Stimulated activated CD8-positive, alpha-beta memory T cell treated with anti-CD3 and anti-CD28 coated beads, Interleukin-15, amount 100 ng/mL, for 4 hours (primary cell): Measurements from ENCODE around the gene TIGAR.

ENCODE experiments used
- DNase-seq, 2 donors: peaks; one replicate each; pipeline ENCODE4 v3.0.0-alpha.2; 2020; ENCODE audit warnings: low read depth in 2 of 2

Gene TIGAR

DNA sequence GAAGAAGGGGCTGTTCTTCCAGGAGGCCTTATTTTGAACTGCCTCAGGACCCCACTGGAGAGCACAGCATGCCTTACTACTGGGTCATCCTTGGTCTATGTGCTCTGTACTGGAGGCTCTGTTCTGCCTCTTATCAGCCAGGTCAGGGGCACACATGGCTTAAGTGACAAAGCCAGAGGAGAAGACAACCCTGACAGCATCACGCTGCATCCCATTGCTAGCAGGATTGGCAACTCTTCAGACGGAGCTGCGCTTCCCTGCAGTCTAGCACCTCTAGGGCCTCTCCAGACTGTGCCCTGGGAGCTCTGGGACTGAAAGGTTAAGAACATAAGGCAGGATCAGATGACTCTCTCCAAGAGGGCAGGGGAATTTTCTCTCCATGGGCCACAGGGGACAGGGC, 17.3 kb upstream of the TIGAR start:
- DNase-seq = no peak

DNA sequence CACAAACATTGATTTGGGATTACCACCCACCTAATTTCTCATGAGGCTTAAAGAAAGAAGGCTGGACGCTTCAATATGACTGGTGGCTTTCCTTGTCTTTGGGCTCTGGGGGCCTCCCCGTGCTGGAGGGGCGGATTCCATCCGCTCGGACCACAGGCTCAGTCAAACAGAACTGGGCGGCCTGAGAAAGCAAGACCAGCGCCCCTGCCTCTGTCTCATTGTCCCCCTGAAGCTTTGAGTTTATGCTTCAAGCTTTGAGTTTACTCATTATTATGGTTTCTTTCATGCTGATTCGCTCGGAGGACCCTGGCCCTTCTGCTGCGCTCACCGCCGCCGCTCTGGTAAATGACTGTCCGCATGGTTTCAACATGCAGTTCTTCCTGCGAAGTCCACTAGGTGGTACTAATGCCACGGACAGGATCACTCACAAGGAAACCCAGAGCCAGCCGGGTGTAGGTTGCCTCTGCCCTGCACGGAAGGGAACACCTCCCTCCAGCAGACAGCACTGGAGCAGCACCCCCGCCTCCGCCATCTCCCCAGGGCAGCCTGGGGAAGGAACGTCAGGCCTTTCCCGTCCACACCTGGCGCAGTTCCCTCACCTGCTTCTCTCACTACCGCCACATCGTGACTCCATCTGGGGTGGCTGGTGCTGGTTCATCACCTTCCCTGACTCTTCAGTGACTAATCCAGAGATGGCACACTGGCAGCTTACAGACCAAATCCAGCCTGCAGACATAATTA, 13.2 kb upstream of the TIGAR start:
- no peak for DNase-seq

DNA sequence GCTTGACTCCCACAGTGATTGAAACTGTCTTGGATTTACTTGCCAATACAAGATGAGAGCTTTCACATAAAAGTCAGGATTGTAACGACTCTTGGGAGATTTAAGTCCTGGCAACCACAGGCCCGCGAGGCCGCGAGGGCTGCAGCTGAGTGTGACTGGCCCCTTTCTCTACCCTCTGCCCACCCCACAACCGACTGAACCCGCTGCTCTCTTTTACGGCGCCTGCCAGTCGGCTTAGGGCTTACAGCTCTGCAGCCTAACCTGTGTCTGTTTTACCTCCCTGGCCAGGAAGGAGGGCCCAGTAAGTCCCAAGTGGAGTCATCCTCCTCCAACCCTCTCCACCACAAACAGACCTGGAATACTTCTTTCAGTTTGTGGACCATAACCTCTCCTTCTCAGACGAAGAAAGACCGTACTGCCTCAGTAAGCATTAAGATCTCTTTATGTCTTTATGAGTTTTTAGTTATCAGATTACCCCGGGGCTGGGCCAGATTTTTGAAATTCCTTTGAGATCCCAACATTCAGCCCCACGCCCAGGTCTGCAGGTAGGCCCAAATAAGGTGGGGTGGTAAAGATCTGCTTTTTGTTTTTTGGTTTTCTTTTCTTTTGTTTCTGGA, 12.6 kb upstream of the TIGAR start:
- DNase-seq = no peak

DNA sequence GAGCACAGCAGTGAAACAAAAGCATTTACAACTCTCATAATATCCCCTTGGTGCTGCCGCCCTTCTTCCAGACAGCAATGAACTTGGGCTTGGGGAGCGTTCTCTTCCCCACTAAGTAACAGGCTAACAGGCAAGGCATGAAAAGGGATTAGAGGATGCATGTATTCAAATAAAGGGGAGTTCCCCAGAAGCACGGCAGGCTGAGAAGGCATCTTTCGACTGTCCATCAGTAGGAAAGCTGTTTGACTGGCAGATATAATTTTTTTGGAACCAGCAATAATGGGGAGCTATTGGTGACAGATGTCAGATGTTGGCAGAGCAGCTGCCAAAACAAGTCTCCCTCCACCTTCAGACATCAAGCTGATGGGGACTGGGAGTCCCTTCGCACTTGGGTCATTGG, 9.2 kb upstream of the TIGAR start:
- no peak for DNase-seq

DNA sequence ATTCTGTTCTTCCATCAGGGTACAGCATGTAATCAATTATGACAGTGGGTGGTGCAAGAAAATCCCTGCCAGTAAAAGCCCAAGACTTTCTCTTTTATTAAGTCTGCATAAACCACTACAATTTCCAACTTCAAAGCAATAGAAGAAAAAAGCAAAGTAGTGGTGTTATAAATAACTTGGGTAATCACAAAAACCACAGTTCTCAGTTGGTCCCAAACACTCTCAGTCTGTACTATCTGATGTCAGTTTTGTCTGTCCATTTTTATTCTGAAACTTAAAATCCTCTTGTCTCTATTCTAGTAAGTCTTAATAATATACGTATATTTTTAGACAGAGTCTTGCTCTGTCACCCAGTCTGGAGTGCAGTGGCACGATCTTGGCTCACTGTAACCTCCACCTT, 8.8 kb upstream of the TIGAR start:
- no peak for DNase-seq

DNA sequence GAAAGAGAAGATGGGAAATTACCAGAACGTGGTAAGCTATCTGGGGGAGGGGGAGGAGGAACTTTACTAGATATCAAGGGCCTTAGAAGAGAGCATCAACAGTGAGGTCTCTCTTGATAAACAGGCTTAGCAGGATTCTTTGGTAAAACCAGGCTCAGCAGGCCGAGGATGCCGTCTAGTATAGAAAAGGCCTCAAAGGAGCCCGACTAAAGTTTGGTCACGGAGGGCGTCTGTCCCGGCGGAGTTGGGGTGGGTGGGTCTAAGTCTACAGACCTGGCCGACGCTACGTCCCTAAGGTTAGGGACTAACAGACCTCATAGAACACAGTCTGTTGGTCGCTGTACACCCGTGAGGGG, 538 bp upstream of the TIGAR start:
- DNase-seq = no peak

DNA sequence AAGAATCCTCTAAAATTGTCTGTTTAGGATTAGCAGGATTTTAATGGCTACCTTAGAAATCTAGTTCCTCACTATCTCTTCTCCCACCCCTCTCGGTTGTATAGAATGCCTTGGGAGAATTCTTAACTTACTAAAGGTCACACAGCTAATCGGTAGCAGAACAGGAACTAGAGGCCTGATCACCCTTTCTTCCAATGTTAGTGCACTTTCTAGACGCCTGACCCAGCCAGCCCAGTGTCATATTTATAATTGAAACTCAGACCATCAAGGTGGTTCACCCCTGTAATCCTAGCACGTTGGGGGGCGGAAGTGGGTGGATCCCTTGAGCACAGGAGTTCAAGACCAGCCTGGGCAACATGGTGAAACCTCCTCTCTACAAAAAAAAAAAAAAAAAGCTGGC, 1.7 kb downstream of the TIGAR start:
- no peak for DNase-seq

DNA sequence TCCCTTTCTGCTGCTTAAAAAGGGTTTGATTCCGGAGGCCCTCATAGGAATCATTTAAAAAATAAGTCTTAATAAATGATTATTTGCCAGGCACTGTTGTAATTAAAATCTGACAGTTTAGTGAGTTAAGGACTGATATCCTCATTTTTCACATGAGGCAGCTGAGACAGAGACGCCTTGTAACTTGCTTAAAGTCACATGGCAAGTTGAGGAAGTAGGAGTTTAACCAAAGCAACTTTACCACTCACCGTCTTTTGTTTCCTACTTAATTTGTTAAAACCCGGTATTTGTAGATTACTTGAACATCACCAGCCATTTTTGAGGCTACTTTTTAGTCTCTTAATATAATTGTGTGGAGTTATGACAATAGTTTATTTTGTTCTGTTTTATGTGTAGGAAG, 2.4 kb downstream of the TIGAR start:
- DNase-seq = no peak

DNA sequence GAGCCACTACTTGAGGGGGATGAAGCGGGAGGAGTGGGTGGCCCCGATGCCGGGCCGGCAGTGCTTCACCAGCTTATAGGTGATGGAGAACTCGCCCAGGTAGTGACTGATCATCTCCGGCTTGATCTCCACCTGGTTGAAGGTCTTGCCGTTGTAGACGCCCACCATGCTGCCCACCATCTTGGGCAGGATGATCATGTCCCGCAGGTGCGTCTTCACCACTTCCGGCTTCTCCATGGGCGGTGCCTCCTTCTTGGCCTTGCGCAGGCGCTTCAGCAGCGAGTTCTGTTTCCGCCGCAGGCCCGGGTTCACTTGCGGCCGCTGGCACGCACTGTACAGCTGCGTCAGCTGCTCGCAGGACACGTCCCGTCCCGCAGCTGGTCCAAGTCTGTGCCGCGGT, 3.4 kb downstream of the TIGAR start:
- no peak for DNase-seq

DNA sequence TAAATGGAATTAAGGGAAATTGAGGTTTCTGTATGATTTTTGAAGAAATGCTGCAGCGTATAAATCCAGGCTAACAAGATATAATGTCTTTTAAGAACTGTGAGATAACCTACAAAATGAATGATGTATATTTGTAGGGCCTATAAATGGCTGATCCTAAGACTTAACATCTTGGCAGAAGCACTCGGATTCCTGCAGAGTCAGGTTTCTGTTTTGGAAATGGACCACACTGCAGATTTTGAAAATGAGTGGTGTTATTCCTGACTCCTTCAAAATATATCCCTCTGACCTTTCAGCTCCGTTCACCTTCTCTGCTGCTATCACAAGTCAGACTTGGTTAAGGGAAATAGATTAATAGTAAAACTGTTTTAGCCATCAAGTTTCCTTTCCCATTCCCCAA, 5.0 kb downstream of the TIGAR start:
- DNase-seq = no peak

DNA sequence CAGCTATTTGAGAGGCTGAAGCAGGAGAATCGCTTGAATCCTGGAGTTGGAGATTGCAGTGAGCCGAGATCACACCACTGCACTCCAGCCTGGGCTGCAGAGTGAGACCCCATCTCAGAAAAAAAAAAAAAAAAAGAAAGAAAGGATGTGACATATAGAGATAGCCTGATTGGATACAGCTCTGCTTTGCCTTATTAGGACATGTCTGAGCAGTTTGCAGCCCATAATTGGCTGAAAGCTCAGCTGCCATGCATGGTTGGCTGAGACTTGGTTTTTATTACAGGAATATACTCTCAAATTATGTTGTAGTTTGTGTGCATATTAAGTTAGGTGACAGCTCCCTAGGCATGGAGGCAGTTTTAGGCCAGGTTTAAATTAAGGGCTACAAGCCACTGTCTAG, 6.3 kb downstream of the TIGAR start:
- DNase-seq = no peak

DNA sequence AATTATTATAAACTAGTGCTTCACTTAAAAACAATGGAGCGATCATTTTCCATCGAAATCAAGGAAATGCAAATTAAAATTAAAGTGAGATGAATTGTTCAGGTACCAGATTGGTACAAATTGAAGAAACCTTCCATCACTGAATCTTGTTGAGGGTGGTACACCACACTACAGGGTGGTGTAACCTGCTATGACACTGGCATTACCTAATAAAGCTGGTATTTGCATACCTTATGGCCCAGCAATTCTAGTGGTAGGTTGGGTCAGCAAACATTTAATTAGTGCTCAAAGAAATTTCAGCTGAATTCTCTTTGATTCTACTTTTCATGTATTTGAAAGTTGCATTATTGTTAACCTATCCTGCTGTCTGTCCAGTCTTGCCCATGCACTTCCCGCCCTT, 9.2 kb downstream of the TIGAR start:
- no peak for DNase-seq

DNA sequence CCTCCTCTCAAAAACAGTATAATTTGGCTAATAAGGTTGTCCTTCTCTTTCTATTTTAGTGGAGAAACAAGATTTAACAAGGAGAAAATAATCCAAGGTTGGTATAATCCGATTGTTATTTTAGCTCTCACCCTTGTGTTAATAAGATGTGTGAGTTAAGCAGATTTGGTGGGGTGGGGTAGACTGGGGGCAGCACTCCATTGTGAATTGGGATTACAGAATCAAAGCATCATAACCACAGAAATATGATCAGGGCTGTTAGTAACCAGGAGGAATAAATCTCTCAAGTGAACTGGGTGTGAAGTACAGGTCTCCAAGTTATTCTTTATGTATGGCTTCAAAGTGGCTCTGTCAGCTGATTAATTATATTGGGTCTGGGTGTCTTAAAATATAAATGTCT, 10.2 kb downstream of the TIGAR start:
- no peak for DNase-seq

DNA sequence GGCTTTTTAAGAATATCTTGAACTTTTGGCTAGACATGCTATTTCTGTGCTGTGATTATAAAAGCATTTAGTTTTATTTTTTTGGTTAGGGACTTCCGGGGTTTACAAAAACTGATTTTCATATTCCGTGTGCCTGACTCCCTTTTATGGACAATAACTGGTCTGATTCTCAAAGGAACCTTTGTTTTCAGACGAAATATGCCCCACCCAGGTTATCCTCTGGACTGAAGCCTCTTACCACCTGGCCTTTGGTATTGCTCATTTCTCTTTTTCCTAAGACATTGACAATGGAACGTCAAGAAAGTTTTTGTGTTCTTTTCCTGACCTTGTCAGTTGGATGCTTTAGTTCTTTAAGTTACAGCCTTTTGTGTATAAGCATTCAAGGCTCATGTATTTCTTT, 10.8 kb downstream of the TIGAR start:
- no peak for DNase-seq

DNA sequence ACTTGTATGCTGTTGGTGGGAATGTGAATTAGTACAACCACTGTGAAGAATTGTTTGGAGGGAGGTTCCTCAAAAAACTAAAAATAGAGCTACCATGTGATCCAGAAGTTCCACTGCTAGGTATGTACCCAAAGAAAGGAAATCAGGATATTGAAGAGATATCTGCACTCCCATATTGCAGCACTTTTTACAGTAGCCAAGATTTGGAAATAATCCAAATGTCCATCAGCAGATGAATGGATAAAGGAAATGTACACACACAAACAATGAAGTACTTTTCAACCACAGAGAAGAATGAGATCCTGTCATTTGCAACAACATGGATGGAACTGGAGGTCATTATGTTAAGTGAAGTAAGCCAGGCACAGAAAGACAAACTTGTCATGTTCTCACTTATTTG, 25.9 kb downstream of the TIGAR start:
- no peak for DNase-seq

DNA sequence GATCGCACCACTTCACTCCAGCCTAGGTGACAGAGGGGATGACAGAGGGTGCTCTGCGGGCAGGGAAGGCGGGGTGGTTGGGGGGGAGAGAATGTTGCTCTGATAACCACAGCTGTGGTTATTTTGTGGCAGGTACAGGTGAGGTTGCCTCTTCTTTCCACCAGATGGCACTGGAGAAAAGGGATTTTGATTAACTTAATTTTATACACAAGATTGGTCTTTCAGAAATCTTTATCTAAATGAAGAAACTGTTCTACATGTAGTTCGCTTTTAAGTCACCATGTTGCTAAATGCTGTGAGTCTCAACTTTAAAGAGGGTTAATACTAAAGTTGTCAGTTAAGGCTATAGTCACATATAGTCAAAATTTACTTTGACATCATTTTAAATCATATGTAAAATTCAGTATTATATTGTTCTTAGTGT, 32.8 kb downstream of the TIGAR start:
- DNase-seq = peak; percentile 6 to 7

DNA sequence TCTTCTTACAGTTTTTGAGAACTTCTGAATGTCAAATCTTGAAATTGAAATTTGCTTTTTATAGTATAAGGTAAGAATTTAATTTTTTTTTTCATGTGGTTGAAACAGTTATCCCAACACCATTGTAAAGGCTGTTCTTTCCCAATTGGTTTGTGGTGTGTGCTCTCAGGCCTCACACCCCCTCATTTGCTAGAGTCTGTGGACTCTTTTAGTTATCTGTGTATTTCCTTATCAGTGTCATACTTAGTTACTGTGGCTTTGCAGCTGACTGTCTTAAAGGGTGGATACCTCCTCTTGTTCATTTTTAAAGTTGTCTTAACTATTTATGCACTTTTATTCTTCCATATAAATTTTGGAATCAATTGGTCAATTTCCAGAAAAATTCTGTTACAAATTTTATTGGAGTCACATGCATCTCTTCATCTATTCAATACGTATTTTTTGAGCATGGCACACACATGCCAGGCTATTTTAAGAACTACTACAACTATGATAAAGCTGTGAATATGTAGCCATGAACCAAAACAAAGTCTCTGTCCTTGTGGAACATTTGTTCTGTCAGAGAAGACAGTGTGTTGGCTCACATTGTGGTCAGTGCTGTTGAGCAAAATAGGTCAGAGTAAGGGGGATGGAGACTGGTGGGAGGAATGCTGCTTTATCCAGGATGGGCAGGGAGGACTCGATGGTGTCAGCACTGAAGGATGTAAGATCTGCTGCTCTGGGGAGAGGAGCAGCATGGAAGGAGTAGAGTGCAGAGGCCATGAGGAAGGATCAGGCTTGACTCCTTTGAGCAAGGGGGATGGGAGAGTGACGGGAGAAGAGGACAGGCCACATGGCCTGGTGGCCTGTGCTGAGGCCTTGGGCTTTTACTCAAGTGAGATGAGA, 34.4 kb downstream of the TIGAR start:
- no peak for DNase-seq

DNA sequence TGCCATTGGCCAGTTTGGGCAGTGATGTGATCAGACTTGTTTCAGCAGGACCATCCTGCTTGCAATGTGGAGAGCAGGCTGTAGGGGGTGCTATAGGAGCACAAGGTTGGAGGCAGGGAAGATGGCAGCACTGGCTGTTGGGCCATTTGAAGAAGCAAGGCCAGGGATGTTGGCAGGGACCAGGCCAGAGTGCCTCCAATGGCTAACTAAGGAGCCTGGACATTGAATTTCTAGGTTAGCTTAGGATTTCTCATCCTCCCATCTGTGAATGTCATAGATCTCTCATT, 35.0 kb downstream of the TIGAR start:
- DNase-seq = peak in 1 of 2 donors; percentile 9

DNA sequence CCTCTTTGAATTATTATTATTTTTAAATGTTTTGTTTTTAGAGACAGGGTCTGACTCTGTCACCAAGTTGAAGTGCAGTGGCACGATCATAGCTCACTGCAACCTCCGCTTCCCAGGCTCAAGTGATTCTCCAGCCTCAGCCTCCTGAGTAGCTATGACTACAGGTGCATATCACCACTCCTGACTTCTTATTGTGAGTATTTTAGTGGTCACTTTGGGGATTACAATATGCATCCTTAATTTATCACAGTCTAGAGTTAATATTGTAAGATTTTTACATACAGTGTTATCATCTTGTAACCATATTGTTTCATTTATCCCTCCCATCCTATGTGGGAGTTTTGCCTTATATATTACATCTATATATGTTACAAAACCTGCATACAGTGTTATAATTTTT, 45.1 kb downstream of the TIGAR start:
- DNase-seq = no peak

DNA sequence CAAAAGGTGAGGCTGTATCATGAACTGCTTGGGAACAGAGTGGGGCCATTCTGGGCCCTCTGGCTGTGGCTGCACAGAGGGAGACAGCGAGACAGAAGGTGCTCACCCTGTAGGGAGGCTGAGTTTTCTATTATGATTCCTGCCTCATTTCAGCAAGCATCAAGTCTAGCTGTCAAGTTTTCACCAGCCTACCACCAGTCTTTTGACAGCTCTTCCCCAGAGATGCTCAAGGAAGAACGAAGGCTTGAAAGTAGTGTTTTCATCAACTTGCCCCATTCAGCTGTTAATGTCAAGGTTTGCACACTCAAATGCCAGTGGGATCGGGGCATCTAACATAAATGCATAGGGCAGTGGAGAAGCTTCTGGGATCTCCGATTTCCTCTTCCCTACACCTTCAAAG, 48.5 kb downstream of the TIGAR start:
- no peak for DNase-seq

DNA sequence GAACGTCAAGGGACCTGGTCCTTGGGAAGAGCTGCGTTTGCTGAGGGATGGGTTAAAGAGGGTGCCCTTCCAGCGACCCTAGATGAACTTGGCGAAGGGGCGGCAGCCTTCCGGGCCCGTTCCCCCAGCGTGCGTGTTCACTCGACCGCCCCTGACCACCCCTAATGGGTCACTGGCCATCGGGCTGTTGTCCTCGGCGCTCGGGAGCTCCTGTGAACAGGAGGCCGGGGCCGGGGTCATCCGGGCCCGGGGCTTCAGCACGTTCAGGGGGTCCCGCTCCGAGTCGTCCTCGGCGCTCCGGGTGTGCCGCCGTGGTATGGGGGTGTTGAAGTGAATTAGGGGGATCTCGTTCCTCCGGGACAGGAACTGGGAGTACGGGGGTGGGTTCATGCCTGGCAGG, 49.3 kb downstream of the TIGAR start:
- DNase-seq = no peak

DNA sequence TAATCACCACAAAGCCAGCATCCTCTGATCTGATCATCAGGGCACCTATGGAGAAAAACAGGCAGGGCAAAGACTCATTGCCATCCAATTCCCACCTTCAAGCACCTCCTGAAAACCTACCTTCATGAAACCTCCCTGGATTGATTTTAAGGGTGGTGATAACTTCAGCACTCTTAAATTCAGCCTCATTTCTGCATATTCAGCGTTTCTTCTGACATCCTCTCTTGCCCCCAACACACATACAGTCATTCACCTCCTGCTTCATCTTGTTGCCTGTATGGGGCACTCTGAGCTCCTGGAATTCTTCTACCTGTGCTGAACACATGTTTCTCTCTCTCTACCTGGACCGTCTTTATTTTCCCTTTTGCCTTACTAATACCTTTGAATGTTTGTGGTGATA, 51.6 kb downstream of the TIGAR start:
- no peak for DNase-seq

DNA sequence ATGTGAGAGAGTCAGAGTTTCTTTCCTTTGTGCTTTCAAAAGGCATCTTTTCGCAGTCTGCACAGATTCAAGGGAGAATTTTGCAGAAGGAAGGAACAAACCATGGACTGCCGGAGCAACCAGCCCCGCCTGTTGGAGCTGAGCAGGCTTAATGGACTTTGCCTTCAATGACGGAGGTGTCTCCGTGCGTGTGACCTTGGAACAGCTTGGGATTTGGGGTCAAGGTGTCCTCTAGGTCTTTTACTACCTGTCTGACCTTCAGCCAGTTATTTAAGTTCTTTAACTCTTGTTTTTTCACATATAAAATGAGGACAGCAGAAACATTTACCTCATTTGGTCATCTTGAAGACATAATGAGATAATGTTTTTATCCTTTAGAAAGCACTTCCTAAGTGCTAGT, 54.4 kb downstream of the TIGAR start:
- no peak for DNase-seq
